Testis (tissue), 2 donors: ENCODE data around the gene CELF5.

ENCODE experiments used
- POLR2A ChIP-seq: fragments of 450-650 bp; IDR thresholded peaks from one replicate; pipeline ENCODE4 v1.6.1; 2017; ENCODE audit warnings: antibody characterized with exemption, mild to moderate bottlenecking, moderate library complexity
- TF ChIP-seq, protein P1 (sequence below), 3 experiments: fragments of 450-650 bp in 2 of 3; fragments of 200-600 bp in 1 of 3; sonication (generic) in 1 of 3; IDR thresholded peaks; one replicate each; pipeline ENCODE4 v1.5.1; 2016 to 2019; ENCODE audit warnings: antibody characterized with exemption in 3 of 3, mild to moderate bottlenecking in 2 of 3, moderate library complexity in 1 of 3

DNA sequence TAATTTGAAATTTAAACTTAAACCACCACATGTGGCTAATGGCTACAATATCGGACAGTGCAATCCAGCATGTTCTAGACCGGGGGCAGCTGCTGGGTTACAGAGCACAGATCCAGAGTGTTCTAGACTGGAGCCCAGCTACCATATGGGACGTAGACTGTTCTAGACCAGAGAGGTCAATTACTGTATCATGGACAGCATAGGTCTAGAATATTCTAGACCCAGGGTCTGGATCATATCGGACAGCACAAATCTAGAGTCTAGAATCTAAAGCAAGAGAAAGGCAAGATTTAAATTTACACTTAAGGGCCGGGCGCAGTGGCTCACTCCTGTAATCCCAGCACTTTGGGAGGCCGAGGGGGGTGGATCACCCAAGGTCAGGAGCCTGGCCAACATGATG lies 37.9 kb downstream of the CELF5 start:
- TF ChIP-seq, protein P1, sequence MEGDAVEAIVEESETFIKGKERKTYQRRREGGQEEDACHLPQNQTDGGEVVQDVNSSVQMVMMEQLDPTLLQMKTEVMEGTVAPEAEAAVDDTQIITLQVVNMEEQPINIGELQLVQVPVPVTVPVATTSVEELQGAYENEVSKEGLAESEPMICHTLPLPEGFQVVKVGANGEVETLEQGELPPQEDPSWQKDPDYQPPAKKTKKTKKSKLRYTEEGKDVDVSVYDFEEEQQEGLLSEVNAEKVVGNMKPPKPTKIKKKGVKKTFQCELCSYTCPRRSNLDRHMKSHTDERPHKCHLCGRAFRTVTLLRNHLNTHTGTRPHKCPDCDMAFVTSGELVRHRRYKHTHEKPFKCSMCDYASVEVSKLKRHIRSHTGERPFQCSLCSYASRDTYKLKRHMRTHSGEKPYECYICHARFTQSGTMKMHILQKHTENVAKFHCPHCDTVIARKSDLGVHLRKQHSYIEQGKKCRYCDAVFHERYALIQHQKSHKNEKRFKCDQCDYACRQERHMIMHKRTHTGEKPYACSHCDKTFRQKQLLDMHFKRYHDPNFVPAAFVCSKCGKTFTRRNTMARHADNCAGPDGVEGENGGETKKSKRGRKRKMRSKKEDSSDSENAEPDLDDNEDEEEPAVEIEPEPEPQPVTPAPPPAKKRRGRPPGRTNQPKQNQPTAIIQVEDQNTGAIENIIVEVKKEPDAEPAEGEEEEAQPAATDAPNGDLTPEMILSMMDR (IDR thresholded peaks at IDR 0.05): no peak
- no peak for TF ChIP-seq POLR2A
